Activated naive CD8-positive, alpha-beta T cell treated with anti-CD3 and anti-CD28 coated beads, Interleukin-2, amount 10 ng/mL, durations not matched to agents 7 days and 5 days (primary cell): ENCODE results near the gene MMP28. TPM values are rescaled to one million over a fixed set of nuclear protein-coding genes. Genes with fewer than 3 reads are reported as not detected.
A peak's percentile ranks its signal among the peaks of the same experiment; 100 is the strongest.

Experiments
- ATAC-seq: fragments of 150-1000 bp; cut with Tn5 transposase; one replicate; pipeline ENCODE4 v1.10.0; 2021; ENCODE audit warnings: low read depth, moderate library complexity
- POLR2A ChIA-PET: fragments of 350-600 bp; sonication (Branson Sonifier 250); formaldehyde crosslinking; loops from one replicate; lab custom pipeline; 2021; ENCODE audit warnings: antibody characterized with exemption; lab: Charles Lee
- DNase-seq: peaks from one replicate; pipeline ENCODE4 v3.0.0; 2021
- H3K27ac Mint-ChIP-seq: one replicate; pipeline ENCODE4 v1.8.0; 2022; ENCODE audit warnings: mild to moderate bottlenecking, mixed read lengths
- H3K27me3 Mint-ChIP-seq: one replicate; pipeline ENCODE4 v1.8.0; 2022; ENCODE audit warnings: mild to moderate bottlenecking, moderate library complexity, mixed read lengths
- H3K36me3 Mint-ChIP-seq: one replicate; pipeline ENCODE4 v1.8.0; 2021; ENCODE audit warnings: mild to moderate bottlenecking, mixed read lengths
- H3K4me1 Mint-ChIP-seq: one replicate; pipeline ENCODE4 v1.8.0; 2021; ENCODE audit warnings: mixed read lengths
- H3K4me3 Mint-ChIP-seq: one replicate; pipeline ENCODE4 v1.8.0; 2022; ENCODE audit warnings: mild to moderate bottlenecking, moderate library complexity, mixed read lengths
- H3K9me3 Mint-ChIP-seq: one replicate; pipeline ENCODE4 v1.8.0; 2021; ENCODE audit warnings: mixed read lengths
- total RNA-seq, 2 experiments: library from RNA; stranded (reverse); gene quantifications; one replicate each; pipeline ENCODE4 v1.2.3, GENCODE V29; 2021

MMP28 gene
- total RNA-seq, 2 experiments from 2014 or later: 0.45 to 0.75 TPM

- no peak for DNase-seq
- no peak for ATAC-seq
- H3K27me3 Mint-ChIP-seq: peaks cover 64% of the 10 kb centered on the region
- POLR2A ChIA-PET: interaction anchor here (2.3 kb wide), 1 partner anchor 29 kb away, joined by 9 read pairs; no protein-coding TSS in a partner anchor
- H3K36me3 Mint-ChIP-seq: no peaks in the 10 kb centered on the region
- no peaks in the 10 kb centered on the region for H3K9me3 Mint-ChIP-seq
- no peak overlapping the region for H3K4me3 Mint-ChIP-seq
- H3K27ac Mint-ChIP-seq: no peak overlapping the region
- peaks cover 16% of the 10 kb centered on the region for H3K4me1 Mint-ChIP-seq
These were observed 2.2 kb downstream of the MMP28 start for GRCh38 chr17:35793257-35793656.

GRCh38 chr17:35791681-35792350, 3.6 kb downstream of the MMP28 start:
- Mint-ChIP-seq H3K4me1 (peaks cover 16% of the 10 kb centered on the region), H3K4me3 (no peak overlapping the region), H3K9me3 (no peaks in the 10 kb centered on the region), H3K36me3 (no peaks in the 10 kb centered on the region), H3K27ac (no peak overlapping the region), H3K27me3 (peaks cover 62% of the 10 kb centered on the region)
- ATAC-seq (no peak), DNase-seq (no peak)
- POLR2A ChIA-PET: interaction anchor here (2.3 kb wide), 1 partner anchor 28 kb away, joined by 9 read pairs; no protein-coding TSS in a partner anchor

- no peak overlapping the region for H3K27ac Mint-ChIP-seq
- H3K4me1 Mint-ChIP-seq: peaks cover 14% of the 10 kb centered on the region
- no peaks in the 10 kb centered on the region for H3K36me3 Mint-ChIP-seq
- POLR2A ChIA-PET: no interaction called here
- no peaks in the 10 kb centered on the region for H3K9me3 Mint-ChIP-seq
- DNase-seq (no peak), ATAC-seq (no peak)
- H3K4me3 Mint-ChIP-seq: no peak overlapping the region
- peaks cover 53% of the 10 kb centered on the region for H3K27me3 Mint-ChIP-seq
These were observed 4.6 kb downstream of the MMP28 start for GRCh38 chr17:35790841-35791240.

GRCh38 chr17:35788477-35789368, 6.7 kb downstream of the MMP28 start:
- Mint-ChIP-seq H3K27ac (no peak overlapping the region), H3K27me3 (peaks cover 37% of the 10 kb centered on the region), H3K36me3 (no peaks in the 10 kb centered on the region), H3K9me3 (no peaks in the 10 kb centered on the region), H3K4me3 (no peak overlapping the region), H3K4me1 (peaks cover 4% of the 10 kb centered on the region)
- POLR2A ChIA-PET: no interaction called here
- no peak for DNase-seq
- ATAC-seq: peak; percentile 50

GRCh38 chr17:35786941-35787432, 8.5 kb downstream of the MMP28 start:
- Mint-ChIP-seq H3K4me1 (peaks cover 4% of the 10 kb centered on the region), H3K27ac (no peak overlapping the region), H3K27me3 (peaks cover 22% of the 10 kb centered on the region), H3K36me3 (no peaks in the 10 kb centered on the region), H3K4me3 (no peak overlapping the region), H3K9me3 (no peaks in the 10 kb centered on the region)
- POLR2A ChIA-PET: no interaction called here
- DNase-seq (no peak), ATAC-seq (no peak)

GRCh38 chr17:35784895-35785294, 10.5 kb downstream of the MMP28 start:
- Mint-ChIP-seq H3K4me3 (no peak overlapping the region), H3K27ac (no peak overlapping the region), H3K36me3 (no peaks in the 10 kb centered on the region), H3K27me3 (peaks cover 22% of the 10 kb centered on the region), H3K9me3 (no peaks in the 10 kb centered on the region), H3K4me1 (peaks cover 4% of the 10 kb centered on the region)
- DNase-seq: no peak
- no peak for ATAC-seq
- POLR2A ChIA-PET: no interaction called here

GRCh38 chr17:35780950-35781349, 14.5 kb downstream of the MMP28 start:
- no peak overlapping the region for H3K4me3 Mint-ChIP-seq
- H3K27me3 Mint-ChIP-seq: peaks cover 9% of the 10 kb centered on the region
- H3K27ac Mint-ChIP-seq: no peak overlapping the region
- no peaks in the 10 kb centered on the region for H3K9me3 Mint-ChIP-seq
- POLR2A ChIA-PET: no interaction called here
- no peak for ATAC-seq
- DNase-seq: no peak
- H3K4me1 Mint-ChIP-seq: no peaks in the 10 kb centered on the region
- H3K36me3 Mint-ChIP-seq: no peaks in the 10 kb centered on the region

- Mint-ChIP-seq H3K4me1 (no peaks in the 10 kb centered on the region), H3K27ac (no peak overlapping the region), H3K36me3 (no peaks in the 10 kb centered on the region), H3K9me3 (no peaks in the 10 kb centered on the region), H3K27me3 (peaks cover 9% of the 10 kb centered on the region), H3K4me3 (no peak overlapping the region)
- POLR2A ChIA-PET: no interaction called here
- ATAC-seq (no peak), DNase-seq (no peak)
These were observed 16.7 kb downstream of the MMP28 start for GRCh38 chr17:35778641-35779196.

- Mint-ChIP-seq H3K9me3 (no peaks in the 10 kb centered on the region), H3K36me3 (no peaks in the 10 kb centered on the region), H3K4me3 (no peak overlapping the region), H3K27ac (no peak overlapping the region), H3K27me3 (peaks cover 10% of the 10 kb centered on the region), H3K4me1 (no peaks in the 10 kb centered on the region)
- POLR2A ChIA-PET: interaction anchor here (1.9 kb wide), 1 partner anchor 34 kb away, joined by 4 read pairs; the partner anchor contains the start of gene TAF15
- ATAC-seq (no peak), DNase-seq (no peak)
These were observed 19.9 kb downstream of the MMP28 start for GRCh38 chr17:35775583-35775982.

GRCh38 chr17:35775039-35775438, 20.4 kb downstream of the MMP28 start:
- no peaks in the 10 kb centered on the region for H3K36me3 Mint-ChIP-seq
- ATAC-seq: no peak
- H3K4me3 Mint-ChIP-seq: no peak overlapping the region
- no peaks in the 10 kb centered on the region for H3K4me1 Mint-ChIP-seq
- H3K27me3 Mint-ChIP-seq: peaks cover 10% of the 10 kb centered on the region
- DNase-seq: no peak
- no peaks in the 10 kb centered on the region for H3K9me3 Mint-ChIP-seq
- no peak overlapping the region for H3K27ac Mint-ChIP-seq
- POLR2A ChIA-PET: interaction anchor here (1.9 kb wide), 1 partner anchor 35 kb away, joined by 4 read pairs; the partner anchor contains the start of gene TAF15

- H3K27me3 Mint-ChIP-seq: peaks cover 10% of the 10 kb centered on the region
- no peak for ATAC-seq
These were observed 20.9 kb downstream of the MMP28 start for GRCh38 chr17:35774499-35774898.

GRCh38 chr17:35773679-35774425, 21.6 kb downstream of the MMP28 start:
- Mint-ChIP-seq H3K9me3 (no peaks in the 10 kb centered on the region), H3K27ac (no peak overlapping the region), H3K27me3 (peaks cover 10% of the 10 kb centered on the region), H3K4me1 (no peaks in the 10 kb centered on the region), H3K36me3 (no peaks in the 10 kb centered on the region), H3K4me3 (no peak overlapping the region)
- POLR2A ChIA-PET: interaction anchor here (0.5 to 0.6 kb wide), 2 partner anchors 11 to 239 kb away, joined by 3 to 4 read pairs; no protein-coding TSS in a partner anchor
- ATAC-seq: no peak
- no peak for DNase-seq

More at GRCh38 chr17:35774499-35774898, 20.9 kb downstream of the MMP28 start:
- no peaks in the 10 kb centered on the region for H3K9me3 Mint-ChIP-seq
- H3K27ac Mint-ChIP-seq: no peak overlapping the region
- no peaks in the 10 kb centered on the region for H3K4me1 Mint-ChIP-seq
- POLR2A ChIA-PET: interaction anchor here (0.5 kb wide), 1 partner anchor 240 kb away, joined by 3 read pairs; no protein-coding TSS in a partner anchor
- H3K36me3 Mint-ChIP-seq: no peaks in the 10 kb centered on the region
- H3K4me3 Mint-ChIP-seq: no peak overlapping the region
- DNase-seq: no peak
